HepG2 (cell line): ENCODE results near the gene RUSC1. TPM values are rescaled to one million over a fixed set of nuclear protein-coding genes. Genes with fewer than 3 reads are reported as not detected.

ENCODE experiments used
- GATA4 ChIP-seq: sonication (generic); IDR thresholded peaks from 2 replicates; pipeline ENCODE4 v1.6.1; 2016; ENCODE audit warnings: antibody characterized with exemption, low read depth, borderline replicate concordance
- KDM5B ChIP-seq: sonication (generic); formaldehyde crosslinking; IDR thresholded peaks from 2 replicates; pipeline ENCODE4 v1.4.0; 2020; ENCODE audit warnings: missing genetic modification reagents, mild to moderate bottlenecking, borderline replicate concordance
- MIER2 ChIP-seq: IDR thresholded peaks from 2 replicates; pipeline ENCODE4 v1.6.1; 2016; ENCODE audit warnings: missing biosample characterization, missing genetic modification reagents
- MYC ChIP-seq: sonication (generic); formaldehyde crosslinking; IDR thresholded peaks from 2 replicates; pipeline ENCODE4 v1.9.0; 2021; ENCODE audit warnings: missing genetic modification reagents, borderline replicate concordance
- NCOA1 ChIP-seq: sonication (generic); formaldehyde crosslinking; IDR thresholded peaks from 2 replicates; pipeline ENCODE4 v1.9.0; 2021; ENCODE audit warnings: missing genetic modification reagents
- SOX6 ChIP-seq, 2 experiments: fragments of 450-650 bp in 1 of 2; sonication (generic) in 1 of 2; formaldehyde crosslinking in 1 of 2; IDR thresholded peaks; 2 replicates each; pipeline versions ENCODE4 v1.4.0 to v1.6.1; 2017 to 2020; ENCODE audit warnings: antibody characterized with exemption in 1 of 2, mild to moderate bottlenecking in 1 of 2, missing genetic modification reagents in 1 of 2
- SSRP1 ChIP-seq: IDR thresholded peaks from 2 replicates; pipeline ENCODE4 v1.6.1; 2016; ENCODE audit warnings: control low read depth
- XBP1 ChIP-seq: sonication (generic); formaldehyde crosslinking; IDR thresholded peaks from 2 replicates; pipeline ENCODE4 v1.5.0; 2020; ENCODE audit warnings: missing genetic modification reagents
- ZBTB21 ChIP-seq: sonication (generic); formaldehyde crosslinking; IDR thresholded peaks from 2 replicates; pipeline ENCODE4 v1.4.0; 2020; ENCODE audit warnings: missing genetic modification reagents
- ZNF124 ChIP-seq: sonication (generic); formaldehyde crosslinking; IDR thresholded peaks from 2 replicates; pipeline ENCODE4 v1.4.0; 2020; ENCODE audit warnings: missing genetic modification reagents
- ZNF207 ChIP-seq: fragments of 450-650 bp; IDR thresholded peaks from 2 replicates; pipeline ENCODE4 v1.6.1; 2016; ENCODE audit warnings: antibody characterized with exemption, borderline replicate concordance
- ZNF460 ChIP-seq: sonication (generic); formaldehyde crosslinking; IDR thresholded peaks from 2 replicates; pipeline ENCODE4 v1.5.1; 2020; ENCODE audit warnings: missing genetic modification reagents, mild to moderate bottlenecking, borderline replicate concordance
- ZNF510 ChIP-seq: sonication (generic); formaldehyde crosslinking; IDR thresholded peaks from 2 replicates; pipeline ENCODE4 v1.4.0; 2020; ENCODE audit warnings: low read depth, mild to moderate bottlenecking, missing genetic modification reagents
- polyA plus RNA-seq, 8 experiments: library from polyadenylated mRNA; depleted of rRNA in 3 of 8; stranded (reverse) in 7 of 8; unstranded in 1 of 8; fragments of >200 nt; fragmentation: Illumina TruSeq in 4 of 8; extraction: Trizol in 4 of 8; gene quantifications; 2 replicates each; pipeline versions ENCODE4 v1.2.1 to v1.2.3, GENCODE V29; 2011 to 2016; ENCODE audit warnings: low read depth in 4 of 8, missing spikeins in 1 of 8, mixed read lengths in 1 of 8; ENCODE audit not compliant: insufficient read depth in 1 of 8
- total RNA-seq, 5 experiments: library from RNA; depleted of rRNA; stranded (reverse); fragments of >200 nt; fragmentation: Illumina TruSeq; extraction: Trizol; gene quantifications; 2 replicates each; pipeline ENCODE4 v1.2.3, GENCODE V29; 2016; ENCODE audit warnings: low read depth in 1 of 5
- TF ChIP-seq, protein P1 (sequence below): sonication (generic); formaldehyde crosslinking; IDR thresholded peaks from 2 replicates; pipeline ENCODE4 v1.5.1; 2020; ENCODE audit warnings: missing genetic modification reagents, mild to moderate bottlenecking, borderline replicate concordance
- TF ChIP-seq, protein P2 (sequence below): sonication (generic); formaldehyde crosslinking; IDR thresholded peaks from 2 replicates; pipeline ENCODE4 v1.4.0; 2020; ENCODE audit warnings: mild to moderate bottlenecking, missing genetic modification reagents
- TF ChIP-seq, protein P3 (sequence below): sonication (generic); IDR thresholded peaks from 2 replicates; pipeline ENCODE4 v1.6.1; 2016; ENCODE audit warnings: low read depth, borderline replicate concordance

RUSC1 gene
- total and polyA plus RNA-seq, 2 of the 13 experiments (the other 11 are each of a cell fraction or from before 2014, with no cell fraction given) = 18.7 to 20.4 TPM

DNA sequence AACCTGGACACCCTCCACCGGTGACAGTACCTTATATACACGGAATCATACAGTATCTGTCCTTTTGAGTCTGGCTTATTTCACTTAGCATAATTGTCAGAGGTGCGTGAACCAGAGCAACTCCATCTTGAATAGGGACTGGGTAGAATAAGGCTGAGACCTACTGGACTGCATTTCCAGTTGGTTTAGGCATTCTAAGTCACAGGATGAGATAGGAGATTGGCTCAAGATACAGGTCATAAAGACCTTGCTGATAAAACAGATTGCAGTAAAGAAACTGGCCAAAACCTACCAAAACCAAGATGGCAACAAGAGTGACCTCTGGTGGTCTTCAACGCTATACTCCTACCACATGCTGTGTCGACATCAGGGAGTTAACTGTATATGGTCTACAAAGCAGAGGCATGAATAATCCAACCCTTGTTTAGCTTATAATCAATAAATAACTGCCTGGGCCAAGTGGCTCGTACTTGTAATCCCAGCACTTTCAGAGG is 13.4 kb upstream of the RUSC1 start (continued):
- TF ChIP-seq, protein P1, sequence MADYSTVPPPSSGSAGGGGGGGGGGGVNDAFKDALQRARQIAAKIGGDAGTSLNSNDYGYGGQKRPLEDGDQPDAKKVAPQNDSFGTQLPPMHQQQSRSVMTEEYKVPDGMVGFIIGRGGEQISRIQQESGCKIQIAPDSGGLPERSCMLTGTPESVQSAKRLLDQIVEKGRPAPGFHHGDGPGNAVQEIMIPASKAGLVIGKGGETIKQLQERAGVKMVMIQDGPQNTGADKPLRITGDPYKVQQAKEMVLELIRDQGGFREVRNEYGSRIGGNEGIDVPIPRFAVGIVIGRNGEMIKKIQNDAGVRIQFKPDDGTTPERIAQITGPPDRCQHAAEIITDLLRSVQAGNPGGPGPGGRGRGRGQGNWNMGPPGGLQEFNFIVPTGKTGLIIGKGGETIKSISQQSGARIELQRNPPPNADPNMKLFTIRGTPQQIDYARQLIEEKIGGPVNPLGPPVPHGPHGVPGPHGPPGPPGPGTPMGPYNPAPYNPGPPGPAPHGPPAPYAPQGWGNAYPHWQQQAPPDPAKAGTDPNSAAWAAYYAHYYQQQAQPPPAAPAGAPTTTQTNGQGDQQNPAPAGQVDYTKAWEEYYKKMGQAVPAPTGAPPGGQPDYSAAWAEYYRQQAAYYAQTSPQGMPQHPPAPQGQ (CRISPR knock-in tag) = no peak
- TF ChIP-seq KDM5B (CRISPR knock-in tag) = no peak
- no peak for TF ChIP-seq GATA4
- TF ChIP-seq, protein P2, sequence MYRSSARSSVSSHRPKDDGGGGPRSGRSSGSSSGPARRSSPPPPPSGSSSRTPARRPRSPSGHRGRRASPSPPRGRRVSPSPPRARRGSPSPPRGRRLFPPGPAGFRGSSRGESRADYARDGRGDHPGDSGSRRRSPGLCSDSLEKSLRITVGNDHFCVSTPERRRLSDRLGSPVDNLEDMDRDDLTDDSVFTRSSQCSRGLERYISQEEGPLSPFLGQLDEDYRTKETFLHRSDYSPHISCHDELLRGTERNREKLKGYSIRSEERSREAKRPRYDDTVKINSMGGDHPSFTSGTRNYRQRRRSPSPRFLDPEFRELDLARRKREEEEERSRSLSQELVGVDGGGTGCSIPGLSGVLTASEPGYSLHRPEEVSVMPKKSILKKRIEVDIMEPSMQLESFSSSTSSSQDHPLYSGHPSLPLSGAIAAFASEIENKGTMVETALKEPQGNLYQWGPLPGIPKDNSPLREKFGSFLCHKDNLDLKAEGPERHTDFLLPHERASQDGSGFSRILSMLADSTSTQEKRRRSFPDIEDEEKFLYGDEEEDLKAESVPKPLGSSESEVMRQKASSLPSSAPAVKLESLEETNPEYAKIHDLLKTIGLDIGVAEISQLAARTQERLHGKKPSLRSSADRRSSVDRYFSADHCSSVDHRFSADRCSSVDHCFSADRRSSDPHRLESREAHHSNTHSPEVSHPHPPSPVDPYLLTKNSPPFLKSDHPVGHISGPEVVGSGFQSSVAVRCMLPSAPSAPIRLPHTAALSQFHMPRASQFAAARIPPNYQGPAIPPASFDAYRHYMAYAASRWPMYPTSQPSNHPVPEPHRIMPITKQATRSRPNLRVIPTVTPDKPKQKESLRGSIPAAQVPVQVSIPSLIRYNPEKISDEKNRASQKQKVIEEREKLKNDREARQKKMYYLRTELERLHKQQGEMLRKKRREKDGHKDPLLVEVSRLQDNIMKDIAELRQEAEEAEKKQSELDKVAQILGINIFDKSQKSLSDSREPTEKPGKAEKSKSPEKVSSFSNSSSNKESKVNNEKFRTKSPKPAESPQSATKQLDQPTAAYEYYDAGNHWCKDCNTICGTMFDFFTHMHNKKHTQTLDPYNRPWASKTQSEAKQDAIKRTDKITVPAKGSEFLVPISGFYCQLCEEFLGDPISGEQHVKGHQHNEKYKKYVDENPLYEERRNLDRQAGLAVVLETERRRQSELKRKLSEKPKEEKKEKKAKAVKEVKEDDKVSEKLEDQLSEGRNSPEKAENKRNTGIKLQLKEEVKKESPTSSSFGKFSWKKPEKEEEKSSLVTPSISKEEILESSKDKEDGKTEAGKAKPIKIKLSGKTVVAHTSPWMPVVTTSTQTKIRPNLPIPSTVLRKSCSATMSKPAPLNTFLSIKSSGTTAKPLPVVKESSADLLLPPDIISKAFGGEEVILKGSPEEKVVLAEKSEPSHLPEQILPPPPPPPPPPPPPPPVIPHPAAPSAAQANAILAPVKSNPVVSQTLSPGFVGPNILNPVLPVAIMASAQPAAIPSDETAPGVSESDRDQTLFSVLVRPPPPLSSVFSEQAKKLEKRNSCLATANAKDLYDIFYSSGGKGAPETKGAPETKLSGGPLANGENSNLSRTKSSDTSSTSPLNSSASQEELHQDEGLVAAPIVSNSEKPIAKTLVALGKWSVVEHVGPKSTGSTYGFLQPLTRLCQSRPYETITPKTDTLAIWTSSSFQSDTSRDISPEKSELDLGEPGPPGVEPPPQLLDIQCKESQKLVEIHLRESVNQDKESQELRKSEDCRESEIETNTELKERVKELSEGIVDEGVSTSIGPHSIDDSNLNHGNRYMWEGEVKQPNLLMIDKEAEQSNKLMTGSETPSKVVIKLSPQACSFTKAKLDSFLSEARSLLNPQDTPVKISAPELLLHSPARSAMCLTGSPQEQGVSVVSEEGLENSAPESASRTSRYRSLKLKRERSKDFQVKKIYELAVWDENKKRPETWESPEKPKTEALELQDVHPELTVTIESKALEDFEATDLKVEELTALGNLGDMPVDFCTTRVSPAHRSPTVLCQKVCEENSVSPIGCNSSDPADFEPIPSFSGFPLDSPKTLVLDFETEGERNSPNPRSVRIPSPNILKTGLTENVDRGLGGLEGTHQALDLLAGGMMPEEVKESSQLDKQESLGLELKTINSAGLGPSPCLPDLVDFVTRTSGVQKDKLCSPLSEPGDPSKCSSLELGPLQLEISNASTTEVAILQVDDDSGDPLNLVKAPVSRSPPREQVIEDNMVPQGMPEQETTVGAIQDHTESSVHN (CRISPR knock-in tag) = no peak
- TF ChIP-seq XBP1 (CRISPR knock-in tag) = no peak
- peak; percentile 63; the same call in 1 of the 2 replicates for TF ChIP-seq MIER2 (CRISPR knock-in tag)
- TF ChIP-seq SOX6 (IDR thresholded peaks at IDR 0.05) = no peak
- peak; percentile 61 for TF ChIP-seq SOX6 (CRISPR knock-in tag; IDR thresholded peaks at IDR 0.05)
- no peak for TF ChIP-seq ZNF510 (CRISPR knock-in tag)
- no peak for TF ChIP-seq ZNF207
- no peak for TF ChIP-seq ZNF460
- TF ChIP-seq SSRP1 = no peak
- no peak for TF ChIP-seq ZBTB21 (CRISPR knock-in tag)
- TF ChIP-seq NCOA1 = no peak
- TF ChIP-seq MYC (CRISPR knock-in tag) = no peak
- peak; percentile 48; the same call in 1 of the 2 replicates for TF ChIP-seq ZNF124 (CRISPR knock-in tag)
- TF ChIP-seq, protein P3, sequence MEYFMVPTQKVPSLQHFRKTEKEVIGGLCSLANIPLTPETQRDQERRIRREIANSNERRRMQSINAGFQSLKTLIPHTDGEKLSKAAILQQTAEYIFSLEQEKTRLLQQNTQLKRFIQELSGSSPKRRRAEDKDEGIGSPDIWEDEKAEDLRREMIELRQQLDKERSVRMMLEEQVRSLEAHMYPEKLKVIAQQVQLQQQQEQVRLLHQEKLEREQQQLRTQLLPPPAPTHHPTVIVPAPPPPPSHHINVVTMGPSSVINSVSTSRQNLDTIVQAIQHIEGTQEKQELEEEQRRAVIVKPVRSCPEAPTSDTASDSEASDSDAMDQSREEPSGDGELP = no peak
